Liver (tissue), 9 donors: ENCODE results near the gene LCN6. TPM values are rescaled to one million over a fixed set of nuclear protein-coding genes. Genes with fewer than 3 reads are reported as not detected.

Source experiments
- DNase-seq: peaks from one replicate; pipeline ENCODE4 v3.0.0-alpha.2; 2017; ENCODE audit warnings: low spot score
- H3K27ac ChIP-seq, 2 donors: one replicate each; pipeline ENCODE4 v1.7.0; 2013; ENCODE audit warnings: inconsistent platforms in 2 of 2, low read length in 2 of 2, control low read depth in 1 of 2, low read depth in 1 of 2, mild to moderate bottlenecking in 1 of 2
- H3K27me3 ChIP-seq, 4 donors: one replicate each; pipeline versions ENCODE4 v1.6.1 to v1.7.0; 2013; ENCODE audit warnings: low read length in 3 of 4, inconsistent platforms in 1 of 4, mild to moderate bottlenecking in 1 of 4, moderate library complexity in 1 of 4; ENCODE audit not compliant: control insufficient read depth in 4 of 4, insufficient read depth in 4 of 4
- H3K36me3 ChIP-seq, 4 donors: one replicate each; pipeline versions ENCODE4 v1.6.1 to v1.7.0; 2013; ENCODE audit warnings: low read length in 3 of 4, mild to moderate bottlenecking in 3 of 4, low read depth in 1 of 4, moderate library complexity in 1 of 4; ENCODE audit not compliant: control insufficient read depth in 4 of 4, insufficient read depth in 3 of 4
- H3K4me1 ChIP-seq, 4 donors: one replicate each; pipeline versions ENCODE4 v1.6.1 to v1.7.0; 2013; ENCODE audit warnings: low read length in 3 of 4, mild to moderate bottlenecking in 3 of 4, moderate library complexity in 1 of 4; ENCODE audit not compliant: control insufficient read depth in 4 of 4, insufficient read depth in 4 of 4
- H3K4me3 ChIP-seq, 3 donors: one replicate each; pipeline versions ENCODE4 v1.6.1 to v1.7.0; 2013; ENCODE audit warnings: low read length in 3 of 3, control low read depth in 1 of 3, low read depth in 1 of 3, mild to moderate bottlenecking in 1 of 3
- H3K9ac ChIP-seq, 2 donors: one replicate each; pipeline ENCODE4 v1.7.0; 2013; ENCODE audit warnings: low read length in 2 of 2, mild to moderate bottlenecking in 2 of 2, moderate library complexity in 2 of 2, control low read depth in 1 of 2, low read depth in 1 of 2
- H3K9me3 ChIP-seq, 4 donors: one replicate each; pipeline versions ENCODE4 v1.6.1 to v1.7.0; 2013; ENCODE audit warnings: low read length in 3 of 4; ENCODE audit not compliant: control insufficient read depth in 4 of 4
- ATF3 ChIP-seq: IDR thresholded peaks from 2 replicates; pipeline ENCODE4 v1.6.1; 2016; ENCODE audit warnings: antibody characterized with exemption
- FOXA1 ChIP-seq: IDR thresholded peaks from 2 replicates; pipeline ENCODE4 v1.6.1; 2016; ENCODE audit warnings: antibody characterized with exemption
- FOXA2 ChIP-seq: IDR thresholded peaks from 2 replicates; pipeline ENCODE4 v1.6.1; 2016; ENCODE audit warnings: antibody characterized with exemption
- GABPA ChIP-seq, 2 donors: IDR thresholded peaks in 1 of 2; conservative IDR thresholded peaks in 1 of 2; 2 replicates each; pipeline ENCODE4 v1.6.1; 2016; ENCODE audit warnings: antibody characterized with exemption in 2 of 2, mild to moderate bottlenecking in 1 of 2, moderate library complexity in 1 of 2
- HNF4A ChIP-seq, 2 donors: conservative IDR thresholded peaks; 2 replicates each; pipeline ENCODE4 v1.6.1; 2016; ENCODE audit warnings: antibody characterized with exemption in 2 of 2, mild to moderate bottlenecking in 2 of 2
- MAX ChIP-seq: IDR thresholded peaks from 2 replicates; pipeline ENCODE4 v1.6.1; 2016; ENCODE audit warnings: antibody characterized with exemption
- RAD21 ChIP-seq, 2 donors: IDR thresholded peaks; 2 replicates each; pipeline ENCODE4 v1.6.1; 2016; ENCODE audit warnings: antibody characterized with exemption in 2 of 2, mild to moderate bottlenecking in 2 of 2
- REST ChIP-seq: IDR thresholded peaks from 2 replicates; pipeline ENCODE4 v1.6.1; 2016; ENCODE audit warnings: antibody characterized with exemption, mild to moderate bottlenecking
- RXRA ChIP-seq, 2 donors: IDR thresholded peaks; 2 replicates each; pipeline ENCODE4 v1.6.1; 2017 to 2018; ENCODE audit warnings: antibody characterized with exemption in 2 of 2, mild to moderate bottlenecking in 1 of 2
- SP1 ChIP-seq: IDR thresholded peaks from 2 replicates; pipeline ENCODE4 v1.6.1; 2018; ENCODE audit warnings: antibody characterized with exemption, mild to moderate bottlenecking
- TAF1 ChIP-seq: conservative IDR thresholded peaks from 2 replicates; pipeline ENCODE4 v1.6.1; 2016; ENCODE audit warnings: antibody characterized with exemption, mild to moderate bottlenecking
- YY1 ChIP-seq: IDR thresholded peaks from 2 replicates; pipeline ENCODE4 v1.6.1; 2016; ENCODE audit warnings: antibody characterized with exemption, mild to moderate bottlenecking
- WGBS: extraction: QIAGEN DNeasy Blood & Tissue Kit; methylation state at CpG from one replicate; pipeline ENCODE4 v1.1.7; 2013; 5-methylcytosine and 5-hydroxymethylcytosine counted together
- polyA plus RNA-seq, 2 donors: library from polyadenylated mRNA; stranded (reverse) in 1 of 2; unstranded in 1 of 2; fragments of 200-250 nt in 1 of 2; fragments of >200 nt in 1 of 2; fragmentation: Nextera tagmentation in 1 of 2; extraction: Ambion mirVana in 1 of 2; gene quantifications; one replicate each; pipeline versions ENCODE4 v1.2.1 to v1.2.3, GENCODE V29; 2013 to 2015
- total RNA-seq, 2 donors: library from RNA; depleted of rRNA; stranded (reverse); fragments of >200 nt; gene quantifications; one replicate each; pipeline ENCODE4 v1.2.3, GENCODE V29; 2014
- donor health status: healthy.
- donor health status: healthy.
- donor health status: healthy.
- donor health status: healthy.
- donor health status: healthy.

LCN6 gene
- total and polyA plus RNA-seq, 4 donors = 0.14 to 0.32 TPM; not detected in 2

- no peak for TF ChIP-seq REST
- no peak for TF ChIP-seq ATF3
- no peak for TF ChIP-seq RAD21 (IDR thresholded peaks at IDR 0.05)
- TF ChIP-seq RXRA (IDR thresholded peaks at IDR 0.05) = no peak
- no peak for TF ChIP-seq SP1
- TF ChIP-seq TAF1 = no peak
- TF ChIP-seq FOXA1 = no peak
- no peak for TF ChIP-seq FOXA2
- no peak for TF ChIP-seq MAX
- TF ChIP-seq HNF4A (conservative IDR thresholded peaks at IDR 0.05) = no peak
- TF ChIP-seq GABPA (IDR thresholded peaks at IDR 0.05 in 1 of 2, conservative IDR thresholded peaks at IDR 0.05 in 1 of 2) = no peak
- no peak for TF ChIP-seq YY1
- H3K9me3 ChIP-seq = no peaks in the 10 kb centered on the region
- H3K4me3 ChIP-seq = no peak overlapping the region
- H3K4me1 ChIP-seq = peaks cover 6 to 39% (median 30%) of the 10 kb centered on the region in 4 donors
- WGBS = 76% methylated on average over 17 of the region's 17 CpGs
- peaks cover 0 to 2% (median under 1%) of the 10 kb centered on the region in 4 donors for H3K36me3 ChIP-seq
- H3K27me3 ChIP-seq = no peaks in the 10 kb centered on the region
- H3K9ac ChIP-seq = no peak overlapping the region
- H3K27ac ChIP-seq = no peak overlapping the region
- DNase-seq = peak; percentile 64
These were observed 45.0 kb upstream of the LCN6 start for GRCh38 chr9:136793086-136793946.

GRCh38 chr9:136792321-136793085 lies 44.2 kb upstream of the LCN6 start:
- Histone ChIP-seq H3K9ac (no peak overlapping the region), H3K4me3 (no peak overlapping the region), H3K36me3 (peaks cover 0 to 2% (median under 1%) of the 10 kb centered on the region in 4 donors), H3K27ac (peak overlapping the region in 1 of 2 donors; percentile 91), H3K4me1 (peaks cover 6 to 46% (median 36%) of the 10 kb centered on the region in 4 donors), H3K27me3 (no peaks in the 10 kb centered on the region), H3K9me3 (no peaks in the 10 kb centered on the region)
- no peak for DNase-seq
- no peak for TF ChIP-seq REST
- no peak for TF ChIP-seq MAX
- no peak for TF ChIP-seq TAF1
- 80% methylated on average over 15 of the region's 15 CpGs for WGBS
